ENCODE results near the gene AXIN2.
"Not testable (repeated sequence)": the region's sequence is repeated elsewhere in the genome, so short reads cannot be mapped to it uniquely, and the experiment has no call there.

The AXIN2 gene

GRCh38 chr17:65523853-65524664, 37.4 kb downstream of the AXIN2 start:
- DNase-seq (ENCODE audit: low read depth in 3 of 3): no peak

- DNase-seq (ENCODE audit: low read depth in 3 of 3): no peak
Measured at GRCh38 chr17:65523411-65523810, 38.0 kb downstream of the AXIN2 start.

GRCh38 chr17:65522751-65523404, 38.6 kb downstream of the AXIN2 start:
- DNase-seq (ENCODE audit: low read depth in 3 of 3): no peak

GRCh38 chr17:65519462-65519861, 42.0 kb downstream of the AXIN2 start:
- DNase-seq (ENCODE audit: low read depth in 3 of 3): no peak

GRCh38 chr17:65518256-65518655, 43.2 kb downstream of the AXIN2 start:
- no peak for DNase-seq (ENCODE audit: low read depth in 3 of 3)

- no peak for DNase-seq (ENCODE audit: low read depth in 3 of 3)
Measured at GRCh38 chr17:65515959-65516948, 45.2 kb downstream of the AXIN2 start.

GRCh38 chr17:65515512-65515911, 45.9 kb downstream of the AXIN2 start:
- no peak for DNase-seq (ENCODE audit: low read depth in 3 of 3)

GRCh38 chr17:65514541-65514940, 46.9 kb downstream of the AXIN2 start:
- DNase-seq (ENCODE audit: low read depth in 3 of 3): peak in 1 of 3 donors; percentile 23

- peak in 1 of 3 donors; percentile 14 for DNase-seq (ENCODE audit: low read depth in 3 of 3)
Measured at GRCh38 chr17:65514082-65514481, 47.4 kb downstream of the AXIN2 start.

GRCh38 chr17:65511316-65511715, 50.1 kb downstream of the AXIN2 start:
- DNase-seq (ENCODE audit: low read depth in 3 of 3): no peak

GRCh38 chr17:65509032-65509431, 52.4 kb downstream of the AXIN2 start:
- DNase-seq (ENCODE audit: low read depth in 3 of 3): no peak

GRCh38 chr17:65504673-65505072, 56.8 kb downstream of the AXIN2 start:
- not testable (repeated sequence) for DNase-seq (ENCODE audit: low read depth in 3 of 3)

GRCh38 chr17:65504141-65504540, 57.3 kb downstream of the AXIN2 start:
- DNase-seq (ENCODE audit: low read depth in 3 of 3): no peak

GRCh38 chr17:65503557-65503956, 57.9 kb downstream of the AXIN2 start:
- DNase-seq (ENCODE audit: low read depth in 3 of 3): no peak

GRCh38 chr17:65498816-65499215, 62.6 kb downstream of the AXIN2 start:
- no peak for DNase-seq (ENCODE audit: low read depth in 3 of 3)

- no peak for DNase-seq (ENCODE audit: low read depth in 3 of 3)
Measured at GRCh38 chr17:65496801-65497200, 64.6 kb downstream of the AXIN2 start.

- no peak for DNase-seq (ENCODE audit: low read depth in 3 of 3)
Measured at GRCh38 chr17:65495122-65496055, 66.1 kb downstream of the AXIN2 start.

GRCh38 chr17:65489413-65490155, 71.9 kb downstream of the AXIN2 start:
- DNase-seq (ENCODE audit: low read depth in 3 of 3): no peak

GRCh38 chr17:65488665-65489064, 72.8 kb downstream of the AXIN2 start:
- DNase-seq (ENCODE audit: low read depth in 3 of 3): no peak

GRCh38 chr17:65487990-65488389, 73.5 kb downstream of the AXIN2 start:
- DNase-seq (ENCODE audit: low read depth in 3 of 3): no peak
